Measurements from ENCODE around the gene HTATSF1.
A peak's percentile ranks its signal among the peaks of the same experiment; 100 is the strongest.

The HTATSF1 gene

DNA sequence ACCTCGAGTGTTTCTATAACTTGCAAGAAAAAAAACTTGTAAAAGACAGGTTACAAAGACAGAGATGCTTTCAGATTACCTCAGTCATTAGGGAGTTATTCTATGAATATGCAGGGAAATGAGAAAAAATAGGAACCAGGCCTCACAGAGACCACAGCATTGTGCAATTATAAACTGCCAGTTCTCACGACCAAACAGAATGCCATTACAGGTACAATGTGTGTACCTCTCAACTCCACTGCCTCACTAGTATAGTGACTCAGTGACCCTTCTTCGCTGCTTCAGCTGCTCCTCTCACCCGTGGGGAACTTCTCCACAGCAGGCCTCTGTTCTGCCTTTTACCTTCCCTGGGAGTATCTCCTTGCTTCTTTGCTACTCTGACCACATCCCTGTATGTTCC, 2.3 kb upstream of the HTATSF1 start:
- no peak overlapping the region for H3K4me3 ChIP-seq (ENCODE audit: low read length)
- no peak for DNase-seq (ENCODE audit: low read depth, low spot score)

DNA sequence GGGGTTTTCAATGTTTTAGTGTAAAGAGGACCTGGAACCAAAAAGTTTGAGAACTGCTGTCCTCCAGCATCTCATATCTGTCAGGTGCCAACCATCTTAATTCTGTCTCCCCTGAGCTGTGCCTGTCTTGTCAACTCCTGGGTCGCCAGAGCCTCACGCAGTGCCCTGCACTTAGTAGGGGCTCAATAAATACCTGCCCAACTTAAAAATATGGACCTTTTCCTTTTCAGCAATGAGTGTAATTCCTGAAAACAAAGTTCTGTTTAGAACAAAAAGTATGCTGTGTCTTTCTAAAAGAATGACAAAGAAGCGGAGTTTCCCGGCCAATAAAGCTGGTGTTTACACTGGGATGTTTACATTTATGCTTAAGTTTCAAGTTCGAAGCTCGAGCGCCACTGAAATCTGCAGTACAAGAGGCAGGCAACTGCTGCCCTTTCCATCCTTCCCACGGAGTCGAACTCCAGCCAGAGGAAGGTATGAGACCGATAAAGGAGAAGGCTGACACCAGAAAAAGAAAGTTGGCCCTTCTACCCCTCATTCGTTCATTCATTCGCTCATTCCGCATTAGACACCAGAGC, 1.1 kb upstream of the HTATSF1 start:
- H3K4me3 ChIP-seq (ENCODE audit: low read length) = peak overlapping the region; percentile 76
- no peak for DNase-seq (ENCODE audit: low read depth, low spot score)

DNA sequence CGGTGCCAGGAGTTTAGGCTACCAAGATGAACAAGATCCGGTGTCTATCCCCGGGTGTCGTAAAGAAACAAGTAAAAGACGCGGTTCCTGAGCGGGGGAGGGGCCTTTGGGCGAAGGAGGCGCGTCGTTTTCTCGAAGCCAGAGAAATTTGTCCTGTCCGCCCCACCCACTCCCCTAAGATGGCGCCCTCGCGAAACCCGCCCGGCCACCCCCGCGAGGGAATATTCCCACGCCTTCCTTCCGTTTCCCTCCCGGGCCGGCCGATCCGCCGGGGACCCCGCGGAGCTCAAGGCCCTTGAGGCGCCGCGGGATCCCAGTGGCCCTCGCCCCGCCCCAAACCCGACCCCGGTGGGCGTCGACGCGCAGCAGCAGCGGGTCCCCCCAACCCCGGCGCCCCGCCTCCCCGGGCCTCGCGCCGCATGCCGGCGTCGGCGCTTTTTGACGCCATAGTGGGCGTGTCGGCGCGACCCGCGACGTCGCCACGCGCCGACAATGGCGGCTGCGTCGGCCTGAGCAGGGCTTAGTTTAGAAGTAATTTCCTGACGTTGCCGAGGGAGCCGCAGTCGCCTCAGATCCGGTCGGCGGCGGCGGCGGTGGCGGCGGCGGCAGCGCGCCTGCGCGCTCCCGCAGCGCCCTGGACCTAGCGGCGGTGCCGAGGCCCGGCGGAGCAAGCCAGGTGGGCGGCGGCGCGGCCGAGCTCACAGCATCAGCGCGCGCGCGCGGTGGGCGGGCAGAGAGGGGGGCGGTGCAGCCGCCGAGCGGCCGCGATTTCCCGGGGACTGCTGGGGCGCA, 432 bp upstream of the HTATSF1 start:
- DNase-seq (ENCODE audit: low read depth, low spot score) = peak; percentile 89
- peak overlapping the region; percentile 82 for H3K4me3 ChIP-seq (ENCODE audit: low read length)

DNA sequence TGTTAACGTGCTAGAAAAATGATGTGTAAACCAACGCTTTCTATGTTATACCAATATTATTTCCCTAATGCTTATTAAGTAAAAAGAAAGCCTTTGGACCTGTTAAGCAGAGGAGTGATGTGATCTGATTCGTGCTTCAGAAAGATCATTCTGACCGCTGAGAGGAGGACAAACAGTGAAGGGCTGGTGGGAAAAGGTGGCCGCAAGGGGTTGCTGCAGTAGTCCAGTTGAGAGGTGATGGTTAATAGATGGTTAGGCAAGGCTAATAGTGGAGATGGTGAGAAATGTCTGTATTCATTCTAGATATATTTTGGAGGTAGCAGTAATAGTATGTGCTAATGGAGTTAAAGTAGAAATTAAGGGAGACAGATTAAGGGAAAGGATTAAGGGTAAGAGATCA, 21.7 kb downstream of the HTATSF1 start:
- no peak overlapping the region for H3K4me3 ChIP-seq (ENCODE audit: low read length)
- no peak for DNase-seq (ENCODE audit: low read depth, low spot score)

DNA sequence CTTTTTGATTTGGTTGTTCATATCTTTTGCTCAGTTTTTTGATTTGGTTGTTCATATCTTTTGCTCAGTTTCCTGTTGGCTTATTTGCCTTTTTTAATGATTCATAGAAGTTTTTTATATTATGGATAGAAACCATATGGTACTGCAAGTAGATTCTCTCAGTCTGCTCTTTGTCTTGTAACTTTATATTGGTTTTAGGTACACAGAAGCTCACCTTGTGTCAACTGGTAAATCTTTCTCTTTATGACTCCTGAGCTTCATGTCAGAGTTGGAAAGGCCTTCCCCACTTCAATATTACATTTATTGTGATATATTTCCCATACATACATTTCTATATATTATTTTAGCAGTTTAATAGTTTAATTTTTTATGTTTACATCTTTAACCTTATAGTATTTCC, 26.4 kb downstream of the HTATSF1 start:
- no peak for DNase-seq (ENCODE audit: low read depth, low spot score)
- no peak overlapping the region for H3K4me3 ChIP-seq (ENCODE audit: low read length)

DNA sequence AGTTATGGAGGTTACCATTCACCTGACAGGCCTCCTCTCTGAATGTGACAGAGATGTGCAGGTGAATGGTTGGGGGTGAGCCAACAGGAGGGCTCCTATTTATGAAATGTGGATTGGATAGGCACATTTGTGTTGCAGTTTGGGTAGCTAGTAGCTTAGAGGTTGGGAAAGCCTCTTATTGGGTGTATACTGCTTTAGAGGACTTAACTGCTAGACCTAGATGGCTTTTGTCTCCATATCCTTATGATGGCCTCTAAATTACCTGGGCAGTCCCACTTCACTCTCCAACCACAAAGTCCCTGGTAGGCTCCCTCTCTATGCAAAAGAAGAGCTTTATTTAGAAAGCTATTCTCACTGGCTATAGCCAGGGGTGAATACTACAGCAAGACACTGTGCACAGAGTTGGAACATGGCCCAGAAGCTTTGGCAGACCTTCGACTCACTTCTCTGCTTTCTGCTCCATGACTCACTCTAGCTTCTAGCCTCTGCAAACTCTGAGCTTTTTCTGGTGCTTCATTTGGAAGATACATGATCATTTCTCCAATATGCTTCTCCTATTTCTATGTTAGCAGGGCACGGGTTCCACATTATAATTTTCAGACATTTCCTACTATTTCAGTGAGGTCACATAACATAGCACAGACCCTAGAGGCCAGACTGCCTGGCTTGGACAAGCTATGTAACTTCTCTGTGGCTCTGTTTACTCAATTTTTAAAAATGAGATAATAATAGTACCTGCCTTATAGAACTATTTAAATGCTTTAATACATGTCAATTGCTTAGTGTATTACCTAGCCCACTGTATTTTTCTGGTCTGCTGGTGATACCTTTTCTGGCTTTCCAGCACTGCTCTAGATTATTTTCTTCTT, 28.6 kb downstream of the HTATSF1 start:
- no peak for DNase-seq (ENCODE audit: low read depth, low spot score)
- no peak overlapping the region for H3K4me3 ChIP-seq (ENCODE audit: low read length)

DNA sequence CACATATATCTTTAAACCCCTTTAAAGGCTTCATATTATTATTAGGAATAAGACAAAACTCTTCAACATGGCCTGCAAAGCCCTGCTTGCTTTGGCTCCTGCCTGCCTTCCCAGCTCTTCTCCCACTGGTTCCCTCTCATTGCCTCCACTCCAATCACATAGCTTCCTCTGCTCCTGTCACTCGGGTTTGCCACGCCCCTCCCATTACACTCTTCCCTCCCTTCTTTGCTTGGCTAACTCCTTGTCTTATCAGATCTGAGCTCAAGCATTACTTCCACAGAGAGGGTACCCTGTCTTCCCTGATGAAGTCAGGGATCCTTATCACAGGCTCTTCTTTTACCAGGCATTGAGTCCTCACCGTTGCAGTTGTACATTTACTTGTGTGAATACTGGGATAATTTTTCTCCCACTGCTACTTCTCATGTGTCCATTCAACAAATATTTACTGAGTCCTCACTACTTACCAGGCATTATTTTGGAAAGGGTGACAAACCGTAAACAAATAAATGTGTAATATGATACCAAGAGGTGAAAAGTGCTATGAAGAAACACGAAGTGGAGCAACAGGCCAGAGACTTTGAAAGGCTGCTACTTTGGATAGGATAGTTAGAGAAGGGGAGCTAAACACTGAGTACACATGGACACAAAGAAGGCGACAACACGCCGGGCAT, 31.4 kb downstream of the HTATSF1 start:
- DNase-seq (ENCODE audit: low read depth, low spot score) = no peak

DNA sequence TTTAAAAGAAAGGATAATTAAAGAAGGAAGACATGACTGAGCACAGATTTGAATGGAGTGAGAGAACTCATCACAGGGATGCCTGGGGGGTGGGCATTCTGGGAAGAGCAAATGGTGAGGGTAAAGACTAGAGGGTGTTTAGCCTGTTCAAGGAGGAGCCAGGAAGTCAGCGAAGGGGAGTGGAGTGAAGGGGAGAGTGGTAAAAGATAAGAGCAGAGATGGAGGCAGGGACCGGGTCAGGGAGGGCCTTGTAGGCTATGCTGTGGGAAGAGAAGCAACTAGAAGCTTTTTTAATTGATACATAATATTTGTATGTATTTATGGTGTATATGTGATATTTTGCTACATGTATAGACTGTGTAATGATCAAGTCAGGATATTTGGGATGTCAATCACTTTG, 32.4 kb downstream of the HTATSF1 start:
- DNase-seq (ENCODE audit: low read depth, low spot score) = peak; percentile 14
- H3K4me3 ChIP-seq (ENCODE audit: low read length) = no peak overlapping the region

More for the DNA sequence above, 31.4 kb downstream of the HTATSF1 start:
- H3K4me3 ChIP-seq (ENCODE audit: low read length) = no peak overlapping the region

DNA sequence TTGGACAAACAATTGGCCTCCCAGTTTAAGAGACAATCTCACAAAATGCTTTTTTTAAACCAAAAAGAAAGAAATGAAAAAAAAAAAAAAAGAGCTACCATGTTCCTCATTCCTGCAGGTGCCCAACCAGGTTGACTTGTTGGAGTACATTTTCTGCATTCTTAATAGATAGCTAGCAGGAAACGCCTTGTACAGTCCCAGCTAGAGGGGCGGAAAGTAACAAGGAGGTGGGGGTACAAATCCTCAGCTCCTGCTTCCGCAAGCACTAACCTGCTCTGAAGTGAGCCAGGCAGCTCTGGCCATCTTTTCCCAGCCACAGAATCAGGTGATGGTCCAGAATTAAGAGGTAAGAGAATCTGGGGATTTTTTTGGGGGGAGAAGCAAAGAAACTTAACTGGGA, 34.6 kb downstream of the HTATSF1 start, which contains the start of gene VGLL1:
TSS of gene VGLL1 (plus strand) at position 265 of the 400 bp plus-strand sequence. CDS start 3,806 bp downstream, outside the sequence.
- H3K4me3 ChIP-seq (ENCODE audit: low read length) = no peak within 1 kb of the TSS
- no peak for DNase-seq (ENCODE audit: low read depth, low spot score)

DNA sequence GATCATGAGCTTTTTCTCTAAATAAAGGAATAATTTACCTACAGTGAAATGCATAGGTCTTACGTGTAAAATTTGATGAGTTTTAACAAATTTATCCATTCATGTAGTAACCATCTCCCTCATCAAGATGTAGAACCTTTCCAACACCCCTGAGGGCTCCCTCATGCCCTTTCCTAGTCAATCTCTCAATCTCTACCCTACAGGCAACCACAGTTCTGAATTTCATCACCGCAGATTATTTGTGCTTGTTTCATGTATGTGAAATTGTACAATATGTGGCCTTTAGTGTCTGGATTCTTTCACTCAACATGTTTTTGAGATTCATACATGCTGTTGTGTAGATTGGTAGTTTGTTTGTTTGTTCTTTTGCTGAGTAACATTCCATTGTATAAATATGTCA, 36.7 kb downstream of the HTATSF1 start:
- no peak overlapping the region for H3K4me3 ChIP-seq (ENCODE audit: low read length)
- DNase-seq (ENCODE audit: low read depth, low spot score) = no peak

DNA sequence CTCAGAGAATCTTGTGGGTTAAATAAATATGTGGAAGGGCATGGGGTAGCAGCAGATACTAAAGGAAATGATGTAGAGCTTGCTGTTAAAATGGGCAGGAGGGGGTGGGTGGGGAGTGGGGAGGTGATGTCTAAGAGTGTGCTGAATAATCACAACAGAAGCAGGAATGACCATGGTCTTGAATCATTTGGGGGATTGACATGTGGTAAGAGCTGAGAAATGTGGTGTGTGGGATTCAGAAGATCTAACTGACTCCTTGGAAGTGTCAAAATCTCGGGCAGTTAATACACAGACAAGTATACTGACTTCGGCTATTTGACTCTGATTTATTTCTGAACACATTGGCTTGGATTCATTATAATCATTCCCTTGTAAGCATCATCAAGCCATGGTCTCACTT, 41.4 kb downstream of the HTATSF1 start:
- no peak overlapping the region for H3K4me3 ChIP-seq (ENCODE audit: low read length)
- DNase-seq (ENCODE audit: low read depth, low spot score) = no peak

DNA sequence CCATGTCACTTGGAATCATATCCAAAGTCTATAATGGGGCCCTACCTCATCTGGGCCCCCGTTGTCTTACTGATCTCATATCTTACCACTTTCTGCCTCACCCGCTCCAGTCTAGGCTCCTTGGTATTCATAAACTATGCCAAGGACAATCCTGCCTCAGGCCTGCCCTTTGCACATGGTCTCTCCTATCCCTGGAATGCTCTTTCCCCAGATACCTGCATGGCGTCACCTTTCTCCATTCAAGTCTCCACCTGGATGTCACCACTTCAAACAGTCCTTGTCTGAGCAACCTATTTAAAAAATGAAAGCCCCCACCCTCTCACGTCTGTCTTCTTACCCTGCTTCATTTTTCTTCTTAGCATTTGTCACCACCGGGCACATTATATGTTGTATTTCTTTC, 42.8 kb downstream of the HTATSF1 start:
- H3K4me3 ChIP-seq (ENCODE audit: low read length) = no peak overlapping the region
- no peak for DNase-seq (ENCODE audit: low read depth, low spot score)

DNA sequence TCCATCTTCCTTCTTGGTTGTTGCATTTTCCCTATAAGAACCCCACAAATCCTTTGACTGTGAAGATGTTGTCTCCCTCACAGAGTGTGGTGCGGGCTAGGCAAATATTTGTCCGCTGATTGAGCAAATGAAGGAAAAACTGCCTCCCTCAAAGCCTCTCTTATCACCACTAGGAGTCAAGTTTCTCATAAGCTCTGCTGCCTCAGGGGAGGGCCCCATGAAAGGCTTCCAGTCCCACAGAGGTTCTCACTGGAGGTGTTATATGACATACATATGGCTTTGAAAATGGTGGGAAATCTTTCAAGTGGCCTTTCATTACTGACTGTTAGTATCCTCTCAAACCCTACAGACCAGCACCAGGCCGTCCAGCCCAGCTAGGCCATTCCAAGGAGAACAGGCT, 43.9 kb downstream of the HTATSF1 start:
- no peak for DNase-seq (ENCODE audit: low read depth, low spot score)
- no peak overlapping the region for H3K4me3 ChIP-seq (ENCODE audit: low read length)

DNA sequence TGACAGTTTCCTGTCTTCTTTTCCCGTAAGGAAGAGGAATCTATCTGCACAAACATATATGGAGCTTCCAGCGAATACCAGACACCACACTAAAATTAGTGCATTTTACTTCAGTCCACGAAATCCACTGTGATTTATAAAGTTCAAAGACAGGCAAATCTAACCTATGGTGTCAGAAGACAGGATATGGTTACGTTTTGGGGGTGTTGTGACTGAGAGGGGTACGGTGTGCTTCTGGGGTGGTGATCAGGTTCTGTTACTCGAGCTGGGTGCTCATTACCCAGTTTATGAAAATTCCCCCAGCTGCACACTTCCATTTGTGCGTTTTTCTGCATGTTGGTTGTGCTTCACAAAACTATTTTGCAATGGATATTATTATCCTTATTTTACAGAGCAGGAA, 44.9 kb downstream of the HTATSF1 start:
- no peak overlapping the region for H3K4me3 ChIP-seq (ENCODE audit: low read length)

DNA sequence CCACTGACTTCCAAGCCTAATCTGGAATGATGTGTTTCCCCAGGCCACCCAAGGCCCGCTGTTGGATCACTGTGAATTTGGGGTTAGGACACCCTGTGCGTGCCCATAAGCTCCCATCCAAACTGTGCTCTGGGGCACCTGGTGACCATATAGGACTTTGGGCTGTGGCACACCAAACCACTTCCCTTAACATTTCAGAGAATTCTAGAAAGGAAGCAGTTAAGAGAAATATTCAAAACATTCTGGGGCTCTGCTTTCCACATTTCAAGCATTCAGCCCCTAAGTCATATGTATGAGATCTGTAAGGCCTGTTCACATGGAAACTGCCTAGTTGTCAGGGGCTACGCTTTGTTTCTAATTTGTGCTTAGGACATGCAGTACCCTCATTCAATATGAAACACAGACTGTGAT, 49.0 kb downstream of the HTATSF1 start:
- DNase-seq (ENCODE audit: low read depth, low spot score) = no peak
- no peak overlapping the region for H3K4me3 ChIP-seq (ENCODE audit: low read length)

More for the DNA sequence above, 44.9 kb downstream of the HTATSF1 start:
- no peak for DNase-seq (ENCODE audit: low read depth, low spot score)

DNA sequence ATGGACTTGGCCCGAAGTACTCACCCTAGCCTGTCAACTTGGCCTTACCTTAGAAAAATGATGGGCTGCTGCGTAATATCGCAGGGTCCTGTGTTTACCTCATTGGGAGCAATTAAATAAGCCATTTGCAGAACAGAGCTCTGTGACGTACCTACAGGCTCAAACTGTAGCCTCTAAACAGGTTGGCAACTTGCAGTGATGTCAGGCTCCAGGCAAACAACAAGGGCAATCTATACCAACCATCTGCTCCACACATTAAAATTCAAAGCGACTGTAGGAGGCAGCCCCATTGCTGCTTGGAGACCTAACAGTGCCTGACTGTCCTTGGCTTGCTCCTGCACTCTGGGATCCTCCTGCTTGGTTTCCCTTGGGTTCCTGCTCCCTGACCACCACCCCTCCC, 51.8 kb downstream of the HTATSF1 start:
- H3K4me3 ChIP-seq (ENCODE audit: low read length) = no peak overlapping the region
- DNase-seq (ENCODE audit: low read depth, low spot score) = no peak

DNA sequence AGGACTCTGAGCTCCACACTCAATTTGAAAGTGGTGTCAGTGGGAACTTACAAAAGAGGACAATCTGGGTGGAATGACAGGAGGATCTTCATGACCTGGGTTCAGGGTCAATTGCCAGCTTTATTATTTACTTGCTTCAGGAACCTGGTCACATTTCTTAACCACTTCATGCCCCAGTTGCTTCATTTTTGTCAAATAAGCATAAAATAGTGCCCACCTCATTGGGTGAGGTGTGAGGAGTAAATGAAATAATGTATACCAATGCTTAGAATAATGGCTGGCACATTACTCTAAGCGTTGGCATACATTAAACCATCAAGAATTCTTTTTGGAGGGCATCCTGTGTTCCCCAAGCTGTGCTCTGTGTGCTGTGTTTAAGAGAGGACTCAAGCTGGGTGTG, 54.0 kb downstream of the HTATSF1 start:
- H3K4me3 ChIP-seq (ENCODE audit: low read length) = no peak overlapping the region
- DNase-seq (ENCODE audit: low read depth, low spot score) = no peak

DNA sequence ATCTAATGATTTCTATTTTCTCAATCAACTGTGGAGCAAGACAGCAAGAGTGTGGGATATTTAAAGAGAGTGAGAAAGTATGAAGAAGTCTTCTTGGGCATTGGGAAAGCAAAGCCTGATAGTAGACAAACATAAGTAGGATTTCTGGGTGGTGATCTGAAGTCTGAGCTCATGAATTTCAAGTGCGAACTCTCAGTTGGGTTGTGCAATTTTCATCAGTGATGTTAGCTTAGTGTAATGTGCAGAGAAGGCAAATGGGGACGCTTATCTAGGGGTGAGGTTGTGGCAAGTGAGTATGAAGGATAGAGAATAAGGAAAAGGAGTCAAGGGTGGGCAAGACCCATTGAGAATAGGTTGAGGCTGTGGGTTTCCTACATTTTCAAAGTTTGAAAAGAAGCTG, 58.3 kb downstream of the HTATSF1 start:
- H3K4me3 ChIP-seq (ENCODE audit: low read length) = no peak overlapping the region
- DNase-seq (ENCODE audit: low read depth, low spot score) = no peak

All from Jurkat, Clone E6-1 (cell line).